Measurements from ENCODE around the gene FCAMR.

GRCh38 chr1:206939131-206939530 lies 31.1 kb downstream of the FCAMR start:
- TF ChIP-seq CTCF (conservative IDR thresholded peaks at IDR 0.05; ENCODE audit: low read depth, low read length) (no peak), EZH2 (IDR thresholded peaks at IDR 0.05; ENCODE audit: borderline replicate concordance, low read depth, low read length, poor library complexity, severe bottlenecking) (no peak)

Measured in A673 (cell line).